ENCODE measurements around the gene A3GALT2.

Gene A3GALT2

GRCh38 chr1:33269621-33270020 is 51.3 kb downstream of the A3GALT2 start:
- DNase-seq: no peak

- DNase-seq: no peak
Observed at GRCh38 chr1:33268927-33269610, 51.8 kb downstream of the A3GALT2 start.

GRCh38 chr1:33268457-33268856 is 52.4 kb downstream of the A3GALT2 start:
- no peak for DNase-seq

- no peak for DNase-seq
Observed at GRCh38 chr1:33267468-33268205, 53.3 kb downstream of the A3GALT2 start.

GRCh38 chr1:33266766-33267165 is 54.1 kb downstream of the A3GALT2 start:
- DNase-seq: no peak

- DNase-seq: no peak
Observed at GRCh38 chr1:33265780-33266605, 54.9 kb downstream of the A3GALT2 start.

- no peak for DNase-seq
Observed at GRCh38 chr1:33263890-33264504, 56.9 kb downstream of the A3GALT2 start.

GRCh38 chr1:33261344-33261743 is 59.6 kb downstream of the A3GALT2 start:
- no peak for DNase-seq

GRCh38 chr1:33260439-33260838 is 60.5 kb downstream of the A3GALT2 start:
- no peak for DNase-seq

- DNase-seq: no peak
Observed at GRCh38 chr1:33259879-33260278, 61.0 kb downstream of the A3GALT2 start.

- no peak for DNase-seq
Observed at GRCh38 chr1:33258788-33259274, 62.1 kb downstream of the A3GALT2 start.

- DNase-seq: no peak
Observed at GRCh38 chr1:33257772-33258712, 62.9 kb downstream of the A3GALT2 start.

- no peak for DNase-seq
Observed at GRCh38 chr1:33257207-33257771, 63.6 kb downstream of the A3GALT2 start.
